ENCODE results near the gene SGPL1. TPM values are rescaled to one million over a fixed set of nuclear protein-coding genes. Genes with fewer than 3 reads are reported as not detected.

Gene SGPL1
- total RNA-seq, 2 experiments from 2014 or later, result 15.1 to 16.9 TPM

DNA sequence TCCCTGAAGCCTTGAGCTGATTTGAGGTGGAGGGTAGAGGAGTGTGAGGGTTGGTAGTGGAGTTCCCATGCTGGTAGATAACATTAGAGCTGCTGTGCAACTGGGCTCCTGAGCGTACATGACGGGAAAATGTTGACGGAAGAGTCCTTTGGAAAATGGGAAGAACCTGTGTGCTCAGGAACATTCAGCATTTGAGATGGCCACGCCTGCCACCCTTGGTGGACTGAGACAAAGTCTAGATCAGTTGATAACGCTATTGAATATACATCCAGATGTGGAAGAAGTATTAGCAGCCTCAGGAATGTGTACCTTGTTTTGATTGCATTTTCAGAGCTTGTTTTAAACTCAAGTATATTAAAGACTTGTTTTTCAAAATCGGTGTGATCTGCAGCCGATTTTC, 56.5 kb downstream of the SGPL1 start:
- H3K36me3 Mint-ChIP-seq (ENCODE audit: low read depth), result peaks cover 78% of the 10 kb centered on the region
- Histone ChIP-seq H3K4me3 (ENCODE audit: low read length) (no peak overlapping the region), H3K9me3 (ENCODE audit: control insufficient read depth in 1 of 2, insufficient read depth in 1 of 2, low read length in 2 of 2) (no peaks in the 10 kb centered on the region), H3K4me1 (ENCODE audit: insufficient read depth, low read length) (no peaks in the 10 kb centered on the region), H3K27ac (ENCODE audit: low read depth in 1 of 2, low read length in 2 of 2) (no peak overlapping the region), H3K36me3 (ENCODE audit: insufficient read depth, low read length) (peaks cover 31% of the 10 kb centered on the region), H3K27me3 (ENCODE audit: control insufficient read depth in 1 of 2, insufficient read depth in 2 of 2, low read length in 2 of 2) (no peaks in the 10 kb centered on the region)
- H3K27ac Mint-ChIP-seq, result no peak overlapping the region
- H3K4me3 Mint-ChIP-seq, result no peak overlapping the region
- no peak for ATAC-seq (ENCODE audit: poor library complexity)
- no peaks in the 10 kb centered on the region for H3K27me3 Mint-ChIP-seq
- DNase-seq, result no peak
- intact Hi-C loops (cut with DNase I, micrococcal nuclease), result no loop called here
- POLR2A ChIA-PET, result interaction anchor here (0.6 kb wide), 1 partner anchor 1654 kb away, joined by 3 read pairs; no protein-coding TSS in a partner anchor
- no peaks in the 10 kb centered on the region for H3K4me1 Mint-ChIP-seq (ENCODE audit: low read depth)
- H3K9me3 Mint-ChIP-seq, result no peaks in the 10 kb centered on the region
- CTCF ChIA-PET, result no interaction called here
- TF ChIP-seq, protein P1, sequence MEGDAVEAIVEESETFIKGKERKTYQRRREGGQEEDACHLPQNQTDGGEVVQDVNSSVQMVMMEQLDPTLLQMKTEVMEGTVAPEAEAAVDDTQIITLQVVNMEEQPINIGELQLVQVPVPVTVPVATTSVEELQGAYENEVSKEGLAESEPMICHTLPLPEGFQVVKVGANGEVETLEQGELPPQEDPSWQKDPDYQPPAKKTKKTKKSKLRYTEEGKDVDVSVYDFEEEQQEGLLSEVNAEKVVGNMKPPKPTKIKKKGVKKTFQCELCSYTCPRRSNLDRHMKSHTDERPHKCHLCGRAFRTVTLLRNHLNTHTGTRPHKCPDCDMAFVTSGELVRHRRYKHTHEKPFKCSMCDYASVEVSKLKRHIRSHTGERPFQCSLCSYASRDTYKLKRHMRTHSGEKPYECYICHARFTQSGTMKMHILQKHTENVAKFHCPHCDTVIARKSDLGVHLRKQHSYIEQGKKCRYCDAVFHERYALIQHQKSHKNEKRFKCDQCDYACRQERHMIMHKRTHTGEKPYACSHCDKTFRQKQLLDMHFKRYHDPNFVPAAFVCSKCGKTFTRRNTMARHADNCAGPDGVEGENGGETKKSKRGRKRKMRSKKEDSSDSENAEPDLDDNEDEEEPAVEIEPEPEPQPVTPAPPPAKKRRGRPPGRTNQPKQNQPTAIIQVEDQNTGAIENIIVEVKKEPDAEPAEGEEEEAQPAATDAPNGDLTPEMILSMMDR (IDR thresholded peaks at IDR 0.05), result no peak

DNA sequence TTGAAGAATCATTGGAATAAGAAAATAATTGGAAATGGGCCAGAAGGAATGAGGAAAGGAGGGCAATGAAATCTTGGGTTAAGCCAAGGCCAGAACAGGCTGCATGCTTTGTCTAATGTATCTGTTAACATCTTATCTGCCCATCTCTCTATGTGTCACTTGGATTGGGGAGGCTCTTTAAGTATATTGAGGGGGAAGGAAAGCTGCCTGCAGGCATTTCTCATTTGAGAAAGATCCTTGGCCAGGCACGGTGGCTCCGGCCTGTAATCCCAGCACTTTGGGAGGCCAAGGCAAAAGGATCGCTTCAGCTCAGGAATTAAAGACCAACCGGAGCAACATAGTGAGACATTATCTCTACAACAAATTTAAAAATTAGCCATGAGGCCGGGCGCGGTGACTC, 58.3 kb downstream of the SGPL1 start:
- H3K4me1 ChIP-seq (ENCODE audit: insufficient read depth, low read length), result no peaks in the 10 kb centered on the region
- ChIA-PET CTCF (no interaction called here), POLR2A (no interaction called here)
- peaks cover 85% of the 10 kb centered on the region for H3K36me3 Mint-ChIP-seq (ENCODE audit: low read depth)
- ATAC-seq (ENCODE audit: poor library complexity) (no peak), DNase-seq (no peak)
- H3K27me3 ChIP-seq (ENCODE audit: control insufficient read depth in 1 of 2, insufficient read depth in 2 of 2, low read length in 2 of 2), result no peaks in the 10 kb centered on the region
- H3K36me3 ChIP-seq (ENCODE audit: insufficient read depth, low read length), result peaks cover 31% of the 10 kb centered on the region
- H3K4me1 Mint-ChIP-seq (ENCODE audit: low read depth), result no peaks in the 10 kb centered on the region
- no peak overlapping the region for H3K4me3 Mint-ChIP-seq
- intact Hi-C loops (cut with DNase I, micrococcal nuclease), result no loop called here
- no peaks in the 10 kb centered on the region for H3K27me3 Mint-ChIP-seq
- no peak overlapping the region for H3K4me3 ChIP-seq (ENCODE audit: low read length)
- H3K9me3 ChIP-seq (ENCODE audit: control insufficient read depth in 1 of 2, insufficient read depth in 1 of 2, low read length in 2 of 2), result no peaks in the 10 kb centered on the region
- H3K27ac ChIP-seq (ENCODE audit: low read depth in 1 of 2, low read length in 2 of 2), result no peak overlapping the region
- H3K9me3 Mint-ChIP-seq, result no peaks in the 10 kb centered on the region
- no peak overlapping the region for H3K27ac Mint-ChIP-seq
- TF ChIP-seq, protein P1 (IDR thresholded peaks at IDR 0.05), result no peak

DNA sequence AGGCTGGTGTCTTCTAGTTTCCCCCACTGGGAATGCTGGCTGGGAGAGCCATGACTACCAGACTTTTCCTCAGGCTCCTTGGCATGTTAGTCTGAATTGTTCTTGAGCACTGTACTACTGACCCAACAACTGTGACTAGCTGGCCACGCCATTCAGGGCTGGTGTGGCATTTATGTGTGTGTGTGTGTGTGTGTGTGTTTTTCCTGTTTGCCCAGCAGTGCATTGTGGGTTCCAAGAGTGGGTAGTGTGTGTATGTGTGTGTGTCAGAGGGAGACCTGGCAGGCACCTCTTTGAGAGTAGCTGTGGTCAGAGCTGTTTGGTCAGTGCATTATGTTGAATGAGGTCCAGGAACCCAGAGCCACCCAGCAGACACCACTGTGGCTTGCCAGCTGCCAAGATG, 63.5 kb downstream of the SGPL1 start:
- Mint-ChIP-seq H3K4me3 (no peak overlapping the region), H3K27me3 (no peaks in the 10 kb centered on the region), H3K36me3 (ENCODE audit: low read depth) (peaks cover 46% of the 10 kb centered on the region), H3K27ac (no peak overlapping the region), H3K4me1 (ENCODE audit: low read depth) (peaks cover 4% of the 10 kb centered on the region), H3K9me3 (no peaks in the 10 kb centered on the region)
- peaks cover 2% of the 10 kb centered on the region for H3K36me3 ChIP-seq (ENCODE audit: insufficient read depth, low read length)
- intact Hi-C loops (cut with DNase I, micrococcal nuclease), result loop anchor here (1.0 to 5.0 kb wide), 3 partner anchors 122 to 418 kb away; no protein-coding TSS in a partner anchor
- H3K9me3 ChIP-seq (ENCODE audit: control insufficient read depth in 1 of 2, insufficient read depth in 1 of 2, low read length in 2 of 2), result no peaks in the 10 kb centered on the region
- H3K27me3 ChIP-seq (ENCODE audit: control insufficient read depth in 1 of 2, insufficient read depth in 2 of 2, low read length in 2 of 2), result no peaks in the 10 kb centered on the region
- ChIA-PET CTCF (interaction anchor here (0.8 to 1.6 kb wide), 2 partner anchors 63 to 417 kb away, joined by 3 to 6 read pairs; partner anchors contain the start of gene SGPL1), POLR2A (interaction anchor here (0.8 kb wide), 1 partner anchor 63 kb away, joined by 3 read pairs; no protein-coding TSS in a partner anchor)
- H3K4me3 ChIP-seq (ENCODE audit: low read length), result no peak overlapping the region
- DNase-seq (no peak), ATAC-seq (ENCODE audit: poor library complexity) (no peak)
- no peak overlapping the region for H3K27ac ChIP-seq (ENCODE audit: low read depth in 1 of 2, low read length in 2 of 2)
- no peaks in the 10 kb centered on the region for H3K4me1 ChIP-seq (ENCODE audit: insufficient read depth, low read length)
- TF ChIP-seq, protein P1 (IDR thresholded peaks at IDR 0.05), result no peak
